HG03064 (cell line): ENCODE data around the gene FZD8.
"Not testable (repeated sequence)": the region's sequence is repeated elsewhere in the genome, so short reads cannot be mapped to it uniquely, and the experiment has no call there.

Experiments used
- ATAC-seq: cut with Tn5 transposase; IDR thresholded peaks from one replicate; pipeline ENCODE4 v1.9.1; 2021; ENCODE audit warnings: low read depth; ENCODE audit not compliant: unreplicated experiment

Gene FZD8

GRCh38 chr10:35642035-35642792 lies at the start of gene FZD8:
Gene FZD8, minus strand, starts transcription at chr10:35642296. Its CDS starts 867 bp downstream, at chr10:35641429.
- peak; percentile 76 for ATAC-seq

- ATAC-seq = no peak
Observed at GRCh38 chr10:35691522-35692236, 49.6 kb upstream of the FZD8 start.

- no peak for ATAC-seq
Observed at GRCh38 chr10:35690534-35690933, 48.4 kb upstream of the FZD8 start.

GRCh38 chr10:35685858-35686257 lies 43.8 kb upstream of the FZD8 start:
- ATAC-seq = not testable (repeated sequence)

- ATAC-seq = no peak
Observed at GRCh38 chr10:35685402-35685801, 43.3 kb upstream of the FZD8 start.

GRCh38 chr10:35684586-35684985 lies 42.5 kb upstream of the FZD8 start:
- no peak for ATAC-seq

GRCh38 chr10:35675846-35676245 lies 33.8 kb upstream of the FZD8 start:
- no peak for ATAC-seq

GRCh38 chr10:35674843-35675242 lies 32.7 kb upstream of the FZD8 start:
- no peak for ATAC-seq

GRCh38 chr10:35668865-35669650 lies 27.0 kb upstream of the FZD8 start:
- no peak for ATAC-seq

GRCh38 chr10:35667971-35668370 lies 25.9 kb upstream of the FZD8 start:
- ATAC-seq = no peak

GRCh38 chr10:35667270-35667889 lies 25.3 kb upstream of the FZD8 start:
- no peak for ATAC-seq

GRCh38 chr10:35661236-35661635 lies 19.1 kb upstream of the FZD8 start:
- no peak for ATAC-seq

GRCh38 chr10:35659456-35659855 lies 17.4 kb upstream of the FZD8 start:
- ATAC-seq = no peak

- no peak for ATAC-seq
Observed at GRCh38 chr10:35657621-35658020, 15.5 kb upstream of the FZD8 start.

GRCh38 chr10:35652824-35653223 lies 10.7 kb upstream of the FZD8 start:
- no peak for ATAC-seq

- ATAC-seq = no peak
Observed at GRCh38 chr10:35650894-35651293, 8.8 kb upstream of the FZD8 start.

GRCh38 chr10:35644050-35644950 lies 2.2 kb upstream of the FZD8 start:
- no peak for ATAC-seq

- no peak for ATAC-seq
Observed at GRCh38 chr10:35643151-35644049, 1.3 kb upstream of the FZD8 start.

- no peak for ATAC-seq
Observed at GRCh38 chr10:35642793-35643114, 658 bp upstream of the FZD8 start.
